ENCODE data around the gene CGNL1.

The CGNL1 gene

DNA sequence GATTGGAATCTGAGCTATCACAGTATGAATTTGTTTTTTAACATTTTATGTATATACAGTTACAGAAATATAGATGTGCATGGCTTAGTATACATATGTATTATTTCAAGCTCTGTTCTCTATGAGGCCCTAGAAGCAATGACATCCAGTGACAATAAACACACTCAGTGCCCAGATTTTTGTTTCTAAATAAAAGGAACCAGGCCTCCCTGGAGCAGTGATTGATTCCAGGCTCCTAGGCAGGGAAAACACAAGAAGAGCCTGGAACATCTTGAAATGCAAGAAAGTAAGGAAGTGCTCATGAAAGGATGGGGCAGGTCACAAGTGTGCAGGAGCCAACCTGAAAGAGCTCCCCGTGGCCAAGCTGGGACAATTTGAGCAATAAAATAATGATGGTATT is 18.5 kb upstream of the CGNL1 start:
- Histone ChIP-seq H3K27ac (ENCODE audit: extremely low read depth, low read depth, low read length) (no peak overlapping the region), H3K4me1 (ENCODE audit: control insufficient read depth, insufficient read depth, low read length) (no peaks in the 10 kb centered on the region), H3K9me3 (ENCODE audit: control insufficient read depth, insufficient read depth, low read depth, low read length) (no peaks in the 10 kb centered on the region), H3K4me3 (ENCODE audit: low read depth, low read length) (no peak overlapping the region), H3K36me3 (ENCODE audit: control insufficient read depth in 2 of 2, insufficient read depth in 1 of 2, low read length in 2 of 2) (no peaks in the 10 kb centered on the region)
- CTCF ChIA-PET: interaction anchor here (0.6 kb wide), 1 partner anchor 184 kb away, joined by 3 read pairs; no protein-coding TSS in a partner anchor
- POLR2A ChIA-PET: no interaction called here
- no peak for TF ChIP-seq ZFP69B (tag by site-specific recombination; IDR thresholded peaks at IDR 0.05)
- no peak for TF ChIP-seq GLI2 (tag by site-specific recombination; IDR thresholded peaks at IDR 0.05; ENCODE audit: borderline replicate concordance, low read depth)
- TF ChIP-seq, protein P1, sequence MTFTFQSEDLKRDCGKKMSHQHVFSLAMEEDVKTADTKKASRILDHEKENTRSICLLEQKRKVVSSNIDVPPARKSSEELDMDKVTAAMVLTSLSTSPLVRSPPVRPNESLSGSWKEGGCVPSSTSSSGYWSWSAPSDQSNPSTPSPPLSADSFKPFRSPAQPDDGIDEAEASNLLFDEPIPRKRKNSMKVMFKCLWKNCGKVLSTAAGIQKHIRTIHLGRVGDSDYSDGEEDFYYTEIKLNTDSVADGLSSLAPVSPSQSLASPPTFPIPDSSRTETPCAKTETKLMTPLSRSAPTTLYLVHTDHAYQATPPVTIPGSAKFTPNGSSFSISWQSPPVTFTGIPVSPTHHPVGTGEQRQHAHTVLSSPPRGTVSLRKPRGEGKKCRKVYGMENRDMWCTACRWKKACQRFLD (tag by site-specific recombination; IDR thresholded peaks at IDR 0.05): no peak
- no peak for TF ChIP-seq BCL11A (tag by site-specific recombination; IDR thresholded peaks at IDR 0.05; ENCODE audit: low read depth)
- TF ChIP-seq, protein P2, sequence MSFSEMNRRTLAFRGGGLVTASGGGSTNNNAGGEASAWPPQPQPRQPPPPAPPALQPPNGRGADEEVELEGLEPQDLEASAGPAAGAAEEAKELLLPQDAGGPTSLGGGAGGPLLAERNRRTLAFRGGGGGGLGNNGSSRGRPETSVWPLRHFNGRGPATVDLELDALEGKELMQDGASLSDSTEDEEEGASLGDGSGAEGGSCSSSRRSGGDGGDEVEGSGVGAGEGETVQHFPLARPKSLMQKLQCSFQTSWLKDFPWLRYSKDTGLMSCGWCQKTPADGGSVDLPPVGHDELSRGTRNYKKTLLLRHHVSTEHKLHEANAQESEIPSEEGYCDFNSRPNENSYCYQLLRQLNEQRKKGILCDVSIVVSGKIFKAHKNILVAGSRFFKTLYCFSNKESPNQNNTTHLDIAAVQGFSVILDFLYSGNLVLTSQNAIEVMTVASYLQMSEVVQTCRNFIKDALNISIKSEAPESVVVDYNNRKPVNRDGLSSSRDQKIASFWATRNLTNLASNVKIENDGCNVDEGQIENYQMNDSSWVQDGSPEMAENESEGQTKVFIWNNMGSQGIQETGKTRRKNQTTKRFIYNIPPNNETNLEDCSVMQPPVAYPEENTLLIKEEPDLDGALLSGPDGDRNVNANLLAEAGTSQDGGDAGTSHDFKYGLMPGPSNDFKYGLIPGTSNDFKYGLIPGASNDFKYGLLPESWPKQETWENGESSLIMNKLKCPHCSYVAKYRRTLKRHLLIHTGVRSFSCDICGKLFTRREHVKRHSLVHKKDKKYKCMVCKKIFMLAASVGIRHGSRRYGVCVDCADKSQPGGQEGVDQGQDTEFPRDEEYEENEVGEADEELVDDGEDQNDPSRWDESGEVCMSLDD (tag by site-specific recombination; IDR thresholded peaks at IDR 0.05): no peak
- no peak for TF ChIP-seq ZNF138 (tag by site-specific recombination; IDR thresholded peaks at IDR 0.05; ENCODE audit: borderline replicate concordance)
- TF ChIP-seq ZNF324 (tag by site-specific recombination; IDR thresholded peaks at IDR 0.05): no peak
- TF ChIP-seq ZNF146 (tag by site-specific recombination; IDR thresholded peaks at IDR 0.05): no peak
- TF ChIP-seq ZNF510 (tag by site-specific recombination; IDR thresholded peaks at IDR 0.05; ENCODE audit: insufficient replicate concordance): no peak
- no peak for TF ChIP-seq TRIM28 (IDR thresholded peaks at IDR 0.05; ENCODE audit: borderline replicate concordance, low read length)
- TF ChIP-seq, protein P3, sequence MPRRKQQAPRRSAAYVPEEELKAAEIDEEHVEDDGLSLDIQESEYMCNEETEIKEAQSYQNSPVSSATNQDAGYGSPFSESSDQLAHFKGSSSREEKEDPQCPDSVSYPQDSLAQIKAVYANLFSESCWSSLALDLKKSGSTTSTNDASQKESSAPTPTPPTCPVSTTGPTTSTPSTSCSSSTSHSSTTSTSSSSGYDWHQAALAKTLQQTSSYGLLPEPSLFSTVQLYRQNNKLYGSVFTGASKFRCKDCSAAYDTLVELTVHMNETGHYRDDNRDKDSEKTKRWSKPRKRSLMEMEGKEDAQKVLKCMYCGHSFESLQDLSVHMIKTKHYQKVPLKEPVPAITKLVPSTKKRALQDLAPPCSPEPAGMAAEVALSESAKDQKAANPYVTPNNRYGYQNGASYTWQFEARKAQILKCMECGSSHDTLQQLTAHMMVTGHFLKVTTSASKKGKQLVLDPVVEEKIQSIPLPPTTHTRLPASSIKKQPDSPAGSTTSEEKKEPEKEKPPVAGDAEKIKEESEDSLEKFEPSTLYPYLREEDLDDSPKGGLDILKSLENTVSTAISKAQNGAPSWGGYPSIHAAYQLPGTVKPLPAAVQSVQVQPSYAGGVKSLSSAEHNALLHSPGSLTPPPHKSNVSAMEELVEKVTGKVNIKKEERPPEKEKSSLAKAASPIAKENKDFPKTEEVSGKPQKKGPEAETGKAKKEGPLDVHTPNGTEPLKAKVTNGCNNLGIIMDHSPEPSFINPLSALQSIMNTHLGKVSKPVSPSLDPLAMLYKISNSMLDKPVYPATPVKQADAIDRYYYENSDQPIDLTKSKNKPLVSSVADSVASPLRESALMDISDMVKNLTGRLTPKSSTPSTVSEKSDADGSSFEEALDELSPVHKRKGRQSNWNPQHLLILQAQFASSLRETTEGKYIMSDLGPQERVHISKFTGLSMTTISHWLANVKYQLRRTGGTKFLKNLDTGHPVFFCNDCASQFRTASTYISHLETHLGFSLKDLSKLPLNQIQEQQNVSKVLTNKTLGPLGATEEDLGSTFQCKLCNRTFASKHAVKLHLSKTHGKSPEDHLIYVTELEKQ (tag by site-specific recombination; IDR thresholded peaks at IDR 0.05; ENCODE audit: borderline replicate concordance): no peak
- TF ChIP-seq KLF7 (tag by site-specific recombination; IDR thresholded peaks at IDR 0.05; ENCODE audit: borderline replicate concordance): no peak
- TF ChIP-seq, protein P4, sequence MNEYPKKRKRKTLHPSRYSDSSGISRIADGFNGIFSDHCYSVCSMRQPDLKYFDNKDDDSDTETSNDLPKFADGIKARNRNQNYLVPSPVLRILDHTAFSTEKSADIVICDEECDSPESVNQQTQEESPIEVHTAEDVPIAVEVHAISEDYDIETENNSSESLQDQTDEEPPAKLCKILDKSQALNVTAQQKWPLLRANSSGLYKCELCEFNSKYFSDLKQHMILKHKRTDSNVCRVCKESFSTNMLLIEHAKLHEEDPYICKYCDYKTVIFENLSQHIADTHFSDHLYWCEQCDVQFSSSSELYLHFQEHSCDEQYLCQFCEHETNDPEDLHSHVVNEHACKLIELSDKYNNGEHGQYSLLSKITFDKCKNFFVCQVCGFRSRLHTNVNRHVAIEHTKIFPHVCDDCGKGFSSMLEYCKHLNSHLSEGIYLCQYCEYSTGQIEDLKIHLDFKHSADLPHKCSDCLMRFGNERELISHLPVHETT (tag by site-specific recombination; IDR thresholded peaks at IDR 0.05): no peak
- no peak for TF ChIP-seq ZNF416 (tag by site-specific recombination; IDR thresholded peaks at IDR 0.05)
- TF ChIP-seq MYNN (tag by site-specific recombination; IDR thresholded peaks at IDR 0.05; ENCODE audit: borderline replicate concordance): no peak
- no peak for TF ChIP-seq ZNF473 (tag by site-specific recombination; IDR thresholded peaks at IDR 0.05)
- TF ChIP-seq ZNF248 (tag by site-specific recombination; IDR thresholded peaks at IDR 0.05): no peak

DNA sequence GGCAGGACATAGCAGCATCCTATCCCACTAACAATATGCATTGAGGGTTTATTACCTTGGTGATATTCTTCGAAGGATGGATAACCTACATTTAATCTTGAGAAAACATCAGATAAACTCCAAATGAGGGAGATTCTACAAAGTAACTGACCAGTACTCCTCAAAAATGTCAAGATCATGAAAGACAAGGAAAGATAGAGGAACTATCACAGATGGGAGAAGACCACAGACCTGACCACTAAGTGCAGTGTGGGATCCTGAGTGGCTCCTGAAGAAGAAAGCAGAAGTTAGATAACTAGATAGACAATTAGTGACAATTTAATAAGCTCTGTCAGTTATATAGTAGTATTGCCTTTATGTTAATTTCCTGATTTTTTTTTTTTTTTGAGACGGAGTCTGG is 17.7 kb upstream of the CGNL1 start:
- H3K9me3 ChIP-seq (ENCODE audit: control insufficient read depth, insufficient read depth, low read depth, low read length): no peaks in the 10 kb centered on the region
- ChIA-PET POLR2A (no interaction called here), CTCF (no interaction called here)
- H3K36me3 ChIP-seq (ENCODE audit: control insufficient read depth in 2 of 2, insufficient read depth in 1 of 2, low read length in 2 of 2): no peaks in the 10 kb centered on the region
- H3K4me3 ChIP-seq (ENCODE audit: low read depth, low read length): no peak overlapping the region
- TF ChIP-seq ZFP37 (tag by site-specific recombination; IDR thresholded peaks at IDR 0.05): no peak
- no peak for TF ChIP-seq ZNF776 (tag by site-specific recombination; IDR thresholded peaks at IDR 0.05; ENCODE audit: borderline replicate concordance)
- TF ChIP-seq KLF10 (tag by site-specific recombination; IDR thresholded peaks at IDR 0.05): no peak
- TF ChIP-seq BCL11A (tag by site-specific recombination; IDR thresholded peaks at IDR 0.05; ENCODE audit: low read depth): no peak
- TF ChIP-seq ZNF768 (tag by site-specific recombination; IDR thresholded peaks at IDR 0.05): no peak
- no peak for TF ChIP-seq ZNF664 (tag by site-specific recombination; IDR thresholded peaks at IDR 0.05)
- H3K27ac ChIP-seq (ENCODE audit: extremely low read depth, low read depth, low read length): no peak overlapping the region
- no peaks in the 10 kb centered on the region for H3K4me1 ChIP-seq (ENCODE audit: control insufficient read depth, insufficient read depth, low read length)
